ENCODE results near the gene CWC25. TPM values are rescaled to one million over a fixed set of nuclear protein-coding genes. Genes with fewer than 3 reads are reported as not detected.

CWC25 gene
- total and polyA plus RNA-seq, 9 of the 15 experiments (the other 6 are each of a cell fraction or from before 2014, with no cell fraction given) = 16.5 to 27.4 (median 23.0) TPM

DNA sequence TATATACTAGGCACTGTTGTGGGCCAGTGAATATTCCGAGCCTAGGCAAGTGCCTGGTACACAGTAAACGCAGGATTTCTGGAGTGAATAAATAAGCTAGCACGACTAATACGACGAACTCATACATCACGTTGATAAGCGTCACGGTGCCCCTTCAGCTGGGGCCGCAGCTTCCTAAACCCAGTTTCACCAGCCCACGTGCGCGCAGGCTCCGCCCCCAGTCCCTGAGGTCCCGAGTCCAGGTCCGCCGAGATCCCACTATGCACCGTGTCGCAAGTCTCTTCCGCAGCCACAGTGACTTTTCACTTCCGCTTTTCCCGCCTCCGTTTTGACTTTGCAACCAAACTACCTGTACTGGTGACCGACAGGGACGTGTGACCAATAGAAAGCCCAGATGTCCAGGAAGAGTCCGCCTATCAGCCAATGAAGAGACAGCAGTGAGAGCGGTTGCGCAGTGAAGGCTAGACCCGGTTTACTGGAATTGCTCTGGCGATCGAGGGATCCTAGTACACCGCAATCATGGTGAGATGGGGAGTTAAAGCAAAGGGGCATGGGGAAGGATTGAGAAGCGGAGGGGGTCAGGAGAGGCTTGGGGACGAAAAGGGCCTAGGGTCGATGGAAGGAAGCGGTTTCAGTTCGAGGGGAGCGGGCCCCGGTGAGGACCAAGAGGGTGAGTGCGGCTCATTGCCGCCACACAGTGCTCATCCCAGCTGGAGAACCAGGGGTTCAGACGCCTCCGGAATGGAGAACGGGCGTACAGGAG, 72.6 kb downstream of the CWC25 start, which contains the start of gene PSMB3 (continued):
- TF ChIP-seq, protein P1, sequence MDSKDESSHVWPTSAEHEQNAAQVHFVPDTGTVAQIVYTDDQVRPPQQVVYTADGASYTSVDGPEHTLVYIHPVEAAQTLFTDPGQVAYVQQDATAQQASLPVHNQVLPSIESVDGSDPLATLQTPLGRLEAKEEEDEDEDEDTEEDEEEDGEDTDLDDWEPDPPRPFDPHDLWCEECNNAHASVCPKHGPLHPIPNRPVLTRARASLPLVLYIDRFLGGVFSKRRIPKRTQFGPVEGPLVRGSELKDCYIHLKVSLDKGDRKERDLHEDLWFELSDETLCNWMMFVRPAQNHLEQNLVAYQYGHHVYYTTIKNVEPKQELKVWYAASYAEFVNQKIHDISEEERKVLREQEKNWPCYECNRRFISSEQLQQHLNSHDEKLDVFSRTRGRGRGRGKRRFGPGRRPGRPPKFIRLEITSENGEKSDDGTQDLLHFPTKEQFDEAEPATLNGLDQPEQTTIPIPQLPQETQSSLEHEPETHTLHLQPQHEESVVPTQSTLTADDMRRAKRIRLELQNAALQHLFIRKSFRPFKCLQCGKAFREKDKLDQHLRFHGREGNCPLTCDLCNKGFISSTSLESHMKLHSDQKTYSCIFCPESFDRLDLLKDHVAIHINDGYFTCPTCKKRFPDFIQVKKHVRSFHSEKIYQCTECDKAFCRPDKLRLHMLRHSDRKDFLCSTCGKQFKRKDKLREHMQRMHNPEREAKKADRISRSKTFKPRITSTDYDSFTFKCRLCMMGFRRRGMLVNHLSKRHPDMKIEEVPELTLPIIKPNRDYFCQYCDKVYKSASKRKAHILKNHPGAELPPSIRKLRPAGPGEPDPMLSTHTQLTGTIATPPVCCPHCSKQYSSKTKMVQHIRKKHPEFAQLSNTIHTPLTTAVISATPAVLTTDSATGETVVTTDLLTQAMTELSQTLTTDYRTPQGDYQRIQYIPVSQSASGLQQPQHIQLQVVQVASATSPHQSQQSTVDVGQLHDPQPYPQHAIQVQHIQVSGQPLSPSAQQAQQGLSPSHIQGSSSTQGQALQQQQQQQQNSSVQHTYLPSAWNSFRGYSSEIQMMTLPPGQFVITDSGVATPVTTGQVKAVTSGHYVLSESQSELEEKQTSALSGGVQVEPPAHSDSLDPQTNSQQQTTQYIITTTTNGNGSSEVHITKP (IDR thresholded peaks at IDR 0.05; ENCODE audit: partially characterized antibody) = peak; percentile 47
- peak; percentile 86 for TF ChIP-seq ETV1 (tag; conservative IDR thresholded peaks at IDR 0.05; ENCODE audit: low read depth)
- peak; percentile 76 for TF ChIP-seq NFE2 (IDR thresholded peaks at IDR 0.05; ENCODE audit: low read depth)
- TF ChIP-seq ILF3 (IDR thresholded peaks at IDR 0.05; ENCODE audit: borderline replicate concordance) = no peak
- peak; percentile 45; the same call in 1 of the 2 replicates for TF ChIP-seq ZFX (CRISPR knock-in tag; IDR thresholded peaks at IDR 0.05)
- no peak for TF ChIP-seq NCOA4 (IDR thresholded peaks at IDR 0.05; ENCODE audit: partially characterized antibody)
- 0 out of 2 replicates have a peak, but pooled peaks have one; percentile 19 for TF ChIP-seq ZNF133 (CRISPR knock-in tag; IDR thresholded peaks at IDR 0.05)
- TF ChIP-seq SPI1 (IDR thresholded peaks at IDR 0.05; ENCODE audit: borderline replicate concordance, low read depth, low read length) = peak; percentile 100
- TF ChIP-seq CHD2 (IDR thresholded peaks at IDR 0.05; ENCODE audit: low read depth, low read length) = peak; percentile 84
- peak; percentile 98 for TF ChIP-seq MBD2 (IDR thresholded peaks at IDR 0.05; ENCODE audit: borderline replicate concordance, low read depth)
- TF ChIP-seq NR4A1 (CRISPR knock-in tag; IDR thresholded peaks at IDR 0.05) = 0 out of 2 replicates have a peak, but pooled peaks have one; percentile 53
- TF ChIP-seq NR4A1 (tag; IDR thresholded peaks at IDR 0.05) = no peak
- TF ChIP-seq TEAD2 (tag; IDR thresholded peaks at IDR 0.05) = no peak
- 0 out of 2 replicates have a peak, but pooled peaks have one; percentile 48 for TF ChIP-seq ZNF212 (CRISPR knock-in tag; IDR thresholded peaks at IDR 0.05)
- no peak for TF ChIP-seq KLF10 (CRISPR knock-in tag; IDR thresholded peaks at IDR 0.05)
- TF ChIP-seq, protein P2, sequence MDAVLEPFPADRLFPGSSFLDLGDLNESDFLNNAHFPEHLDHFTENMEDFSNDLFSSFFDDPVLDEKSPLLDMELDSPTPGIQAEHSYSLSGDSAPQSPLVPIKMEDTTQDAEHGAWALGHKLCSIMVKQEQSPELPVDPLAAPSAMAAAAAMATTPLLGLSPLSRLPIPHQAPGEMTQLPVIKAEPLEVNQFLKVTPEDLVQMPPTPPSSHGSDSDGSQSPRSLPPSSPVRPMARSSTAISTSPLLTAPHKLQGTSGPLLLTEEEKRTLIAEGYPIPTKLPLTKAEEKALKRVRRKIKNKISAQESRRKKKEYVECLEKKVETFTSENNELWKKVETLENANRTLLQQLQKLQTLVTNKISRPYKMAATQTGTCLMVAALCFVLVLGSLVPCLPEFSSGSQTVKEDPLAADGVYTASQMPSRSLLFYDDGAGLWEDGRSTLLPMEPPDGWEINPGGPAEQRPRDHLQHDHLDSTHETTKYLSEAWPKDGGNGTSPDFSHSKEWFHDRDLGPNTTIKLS (IDR thresholded peaks at IDR 0.05; ENCODE audit: borderline replicate concordance, low read depth) = peak; percentile 76; the same call in 1 of the 2 replicates
- TF ChIP-seq TOE1 (IDR thresholded peaks at IDR 0.05; ENCODE audit: borderline replicate concordance) = peak; percentile 36; the same call in 1 of the 2 replicates
- TF ChIP-seq TOE1 (CRISPR knock-in tag; IDR thresholded peaks at IDR 0.05; ENCODE audit: borderline replicate concordance, low read depth) = no peak
- TF ChIP-seq OTX1 (CRISPR knock-in tag; IDR thresholded peaks at IDR 0.05) = peak; percentile 97
- TF ChIP-seq PHF21A (IDR thresholded peaks at IDR 0.05; ENCODE audit: borderline replicate concordance, low read depth) = no peak
- no peak for TF ChIP-seq PPARD (CRISPR knock-in tag; IDR thresholded peaks at IDR 0.05)
- TF ChIP-seq RBBP5 (IDR thresholded peaks at IDR 0.05; ENCODE audit: borderline replicate concordance, insufficient read depth, low read length, poor library complexity, severe bottlenecking) = peak; percentile 61
- peak; percentile 95 for TF ChIP-seq SUPT5H (IDR thresholded peaks at IDR 0.05)
- TF ChIP-seq EP300 (IDR thresholded peaks at IDR 0.05; ENCODE audit: low read length) = peak; percentile 25; the same call in 1 of the 2 replicates
- peak; percentile 92 for TF ChIP-seq CEBPB (tag; IDR thresholded peaks at IDR 0.05)

All from K562 (cell line).